IMR-90 (cell line): ENCODE data around the gene VAMP5.

Source experiments
- CEBPB ChIP-seq: IDR thresholded peaks from 2 replicates; pipeline ENCODE4 v1.6.1; 2012; ENCODE audit warnings: low read depth, low read length, improper control_type of control experiment
- CHD1 ChIP-seq: IDR thresholded peaks from 2 replicates; pipeline ENCODE4 v1.6.1; 2012; ENCODE audit warnings: low read depth, low read length, improper control_type of control experiment
- MAFK ChIP-seq: IDR thresholded peaks from 2 replicates; pipeline ENCODE4 v1.6.1; 2012; ENCODE audit warnings: low read depth, low read length, improper control_type of control experiment
- MXI1 ChIP-seq: IDR thresholded peaks from 2 replicates; pipeline ENCODE4 v1.6.1; 2012; ENCODE audit warnings: low read depth, mild to moderate bottlenecking, low read length, moderate library complexity, borderline replicate concordance
- POLR2A ChIP-seq: IDR thresholded peaks from 2 replicates; pipeline ENCODE4 v1.6.1; 2012; ENCODE audit warnings: mild to moderate bottlenecking, low read depth, low read length
- RAD21 ChIP-seq: IDR thresholded peaks from 2 replicates; pipeline ENCODE4 v1.6.1; 2012; ENCODE audit warnings: low read length, improper control_type of control experiment
- SMC3 ChIP-seq: fragments of 150-350 bp; IDR thresholded peaks from 2 replicates; pipeline ENCODE4 v1.6.1; 2016; ENCODE audit warnings: low read depth, mild to moderate bottlenecking, antibody characterized with exemption, low read length, moderate library complexity
- TF ChIP-seq, protein P1 (sequence below): conservative IDR thresholded peaks from 2 replicates; pipeline ENCODE4 v1.5.1; 2012; ENCODE audit warnings: mild to moderate bottlenecking, low read depth, low read length, improper control_type of control experiment
- TF ChIP-seq, protein P2 (sequence below): fragments of 150-350 bp; IDR thresholded peaks from 2 replicates; pipeline ENCODE4 v1.6.1; 2016; ENCODE audit warnings: low read depth, mild to moderate bottlenecking, low read length, moderate library complexity, borderline replicate concordance

DNA sequence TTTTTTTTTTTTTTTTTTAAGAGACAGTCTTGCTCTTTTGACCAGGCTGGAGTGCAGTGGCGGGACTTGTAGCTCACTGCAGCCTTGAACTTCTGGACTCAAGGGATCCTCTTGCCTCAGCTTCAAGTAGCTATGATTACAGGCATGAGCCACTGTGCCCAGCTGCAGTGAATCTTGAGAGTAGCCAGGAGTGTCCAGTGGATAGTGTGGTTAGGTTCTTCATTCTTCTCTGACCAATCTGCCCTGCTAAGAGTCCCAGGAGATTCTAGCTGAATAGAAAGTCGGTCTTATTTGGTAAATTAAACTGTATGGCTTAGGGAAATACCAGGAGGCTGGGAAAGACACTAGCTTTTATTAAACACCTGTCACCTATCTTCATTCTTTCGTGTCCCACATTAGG, 47.1 kb downstream of the VAMP5 start:
- TF ChIP-seq MAFK (no peak), MXI1 (no peak), RAD21 (no peak), SMC3 (no peak), CEBPB (no peak), POLR2A (no peak), CHD1 (no peak)
- TF ChIP-seq, protein P1, sequence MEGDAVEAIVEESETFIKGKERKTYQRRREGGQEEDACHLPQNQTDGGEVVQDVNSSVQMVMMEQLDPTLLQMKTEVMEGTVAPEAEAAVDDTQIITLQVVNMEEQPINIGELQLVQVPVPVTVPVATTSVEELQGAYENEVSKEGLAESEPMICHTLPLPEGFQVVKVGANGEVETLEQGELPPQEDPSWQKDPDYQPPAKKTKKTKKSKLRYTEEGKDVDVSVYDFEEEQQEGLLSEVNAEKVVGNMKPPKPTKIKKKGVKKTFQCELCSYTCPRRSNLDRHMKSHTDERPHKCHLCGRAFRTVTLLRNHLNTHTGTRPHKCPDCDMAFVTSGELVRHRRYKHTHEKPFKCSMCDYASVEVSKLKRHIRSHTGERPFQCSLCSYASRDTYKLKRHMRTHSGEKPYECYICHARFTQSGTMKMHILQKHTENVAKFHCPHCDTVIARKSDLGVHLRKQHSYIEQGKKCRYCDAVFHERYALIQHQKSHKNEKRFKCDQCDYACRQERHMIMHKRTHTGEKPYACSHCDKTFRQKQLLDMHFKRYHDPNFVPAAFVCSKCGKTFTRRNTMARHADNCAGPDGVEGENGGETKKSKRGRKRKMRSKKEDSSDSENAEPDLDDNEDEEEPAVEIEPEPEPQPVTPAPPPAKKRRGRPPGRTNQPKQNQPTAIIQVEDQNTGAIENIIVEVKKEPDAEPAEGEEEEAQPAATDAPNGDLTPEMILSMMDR = no peak
- TF ChIP-seq, protein P2, sequence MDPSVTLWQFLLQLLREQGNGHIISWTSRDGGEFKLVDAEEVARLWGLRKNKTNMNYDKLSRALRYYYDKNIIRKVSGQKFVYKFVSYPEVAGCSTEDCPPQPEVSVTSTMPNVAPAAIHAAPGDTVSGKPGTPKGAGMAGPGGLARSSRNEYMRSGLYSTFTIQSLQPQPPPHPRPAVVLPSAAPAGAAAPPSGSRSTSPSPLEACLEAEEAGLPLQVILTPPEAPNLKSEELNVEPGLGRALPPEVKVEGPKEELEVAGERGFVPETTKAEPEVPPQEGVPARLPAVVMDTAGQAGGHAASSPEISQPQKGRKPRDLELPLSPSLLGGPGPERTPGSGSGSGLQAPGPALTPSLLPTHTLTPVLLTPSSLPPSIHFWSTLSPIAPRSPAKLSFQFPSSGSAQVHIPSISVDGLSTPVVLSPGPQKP = no peak
